ENCODE measurements around the gene HERC3. TPM values are rescaled to one million over a fixed set of nuclear protein-coding genes. Genes with fewer than 3 reads are reported as not detected.

Gene HERC3
- total RNA-seq, 1 experiment from 2014 or later = 34.9 TPM

DNA sequence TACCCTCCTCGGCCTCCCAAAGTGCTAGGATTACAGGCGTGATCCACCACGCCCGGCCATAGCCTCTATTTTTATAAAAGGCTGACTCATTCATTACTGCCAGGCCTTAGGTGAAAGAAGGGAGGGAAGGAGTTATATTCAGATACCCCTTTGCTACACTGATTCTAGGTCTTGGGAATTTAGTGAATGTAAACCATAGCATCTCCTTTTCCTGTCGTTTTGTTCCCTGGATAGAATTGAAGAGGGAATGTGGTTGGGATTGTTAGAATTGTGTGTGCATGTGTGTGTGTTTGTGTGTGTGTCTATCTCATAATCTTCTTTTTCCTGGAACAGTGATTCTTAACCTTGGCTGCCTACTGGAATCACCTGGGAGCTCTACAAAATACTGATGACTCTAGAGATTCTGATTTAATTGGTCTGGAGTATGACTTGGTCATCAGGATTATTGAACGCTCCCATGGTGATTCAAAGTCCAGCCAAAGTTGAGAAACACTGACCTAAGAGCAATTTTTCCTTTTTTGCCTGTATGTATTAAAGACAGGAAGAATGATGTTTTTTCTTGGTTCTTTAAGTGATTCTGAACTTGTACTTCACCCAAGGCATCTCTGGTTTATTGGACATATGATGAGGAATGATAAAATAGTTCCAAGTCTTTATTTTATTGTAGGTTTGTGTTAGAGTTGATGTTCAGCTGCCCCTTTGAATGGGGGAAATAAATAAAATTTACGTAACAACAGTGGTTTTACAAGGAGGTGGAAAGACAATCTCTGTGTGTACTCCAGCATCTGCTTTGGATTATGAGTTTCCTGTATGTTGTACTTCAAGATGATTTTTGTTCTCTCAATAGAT lies 68.4 kb downstream of the HERC3 start:
- no peak for TF ChIP-seq CTCF (IDR thresholded peaks at IDR 0.05; ENCODE audit: unreplicated experiment)
- intact Hi-C loops (cut with micrococcal nuclease) = no loop called here
- no peak overlapping the region for H3K4me3 Mint-ChIP-seq (ENCODE audit: unreplicated experiment)
- H3K27me3 Mint-ChIP-seq (ENCODE audit: insufficient read depth, unreplicated experiment) = no peaks in the 10 kb centered on the region
- BruUV-seq (replicated peaks) = no TSS peak
- peaks cover 15% of the 10 kb centered on the region for H3K4me1 Mint-ChIP-seq (ENCODE audit: insufficient read depth, unreplicated experiment)
- H3K27ac Mint-ChIP-seq (ENCODE audit: low read depth, unreplicated experiment) = no peak overlapping the region
- ChIA-PET CTCF (interaction anchor here (0.6 to 8.0 kb wide), 10 partner anchors 9 to 361 kb away, joined by 3 to 149 read pairs (median 8); partner anchors contain the start of gene PYURF), POLR2A (interaction anchor here (1.0 to 2.2 kb wide), 5 partner anchors 10 to 137 kb away, joined by 3 to 13 read pairs (median 9); partner anchors contain the start of genes HERC3 and PYURF)
- peaks cover 35% of the 10 kb centered on the region for H3K36me3 Mint-ChIP-seq (ENCODE audit: insufficient read depth, unreplicated experiment)
- H3K9me3 Mint-ChIP-seq (ENCODE audit: unreplicated experiment) = no peaks in the 10 kb centered on the region
- DNase-seq (ENCODE audit: unreplicated experiment) = peak; percentile 10

DNA sequence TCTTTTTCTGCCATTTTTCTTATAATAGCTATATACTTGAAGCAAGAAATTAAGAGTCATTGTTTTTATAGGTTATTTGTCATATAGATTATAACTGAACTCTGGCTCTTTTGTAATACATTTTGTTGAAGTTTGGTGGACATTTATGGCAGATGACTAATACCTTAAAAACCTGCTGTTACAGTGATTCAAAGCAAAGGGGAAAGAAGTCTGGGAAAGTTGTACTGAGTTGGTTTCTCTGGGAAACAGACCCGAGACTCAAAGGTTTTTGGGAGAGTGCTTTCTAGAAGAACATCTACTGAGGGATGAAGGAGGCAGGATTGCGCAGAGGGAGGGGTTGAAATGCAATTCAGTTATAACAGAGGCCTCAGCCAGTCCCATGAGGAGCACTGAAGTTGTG lies 69.5 kb downstream of the HERC3 start:
- H3K4me1 Mint-ChIP-seq (ENCODE audit: insufficient read depth, unreplicated experiment) = peaks cover 15% of the 10 kb centered on the region
- H3K27ac Mint-ChIP-seq (ENCODE audit: low read depth, unreplicated experiment) = peak overlapping the region; percentile 83
- H3K4me3 Mint-ChIP-seq (ENCODE audit: unreplicated experiment) = peak overlapping the region; percentile 9
- TF ChIP-seq CTCF (IDR thresholded peaks at IDR 0.05; ENCODE audit: unreplicated experiment) = no peak
- H3K9me3 Mint-ChIP-seq (ENCODE audit: unreplicated experiment) = no peaks in the 10 kb centered on the region
- ChIA-PET CTCF (interaction anchor here (0.9 to 8.0 kb wide), 8 partner anchors 10 to 138 kb away, joined by 3 to 149 read pairs (median 8); partner anchors contain the start of genes HERC3 and PYURF), POLR2A (interaction anchor here (1.0 to 2.2 kb wide), 6 partner anchors 9 to 138 kb away, joined by 3 to 13 read pairs (median 6); partner anchors contain the start of genes HERC3 and PYURF)
- no peaks in the 10 kb centered on the region for H3K27me3 Mint-ChIP-seq (ENCODE audit: insufficient read depth, unreplicated experiment)
- H3K36me3 Mint-ChIP-seq (ENCODE audit: insufficient read depth, unreplicated experiment) = peaks cover 30% of the 10 kb centered on the region
- DNase-seq (ENCODE audit: unreplicated experiment) = peak; percentile 76
- intact Hi-C loops (cut with micrococcal nuclease) = no loop called here
- no TSS peak for BruUV-seq (replicated peaks)

DNA sequence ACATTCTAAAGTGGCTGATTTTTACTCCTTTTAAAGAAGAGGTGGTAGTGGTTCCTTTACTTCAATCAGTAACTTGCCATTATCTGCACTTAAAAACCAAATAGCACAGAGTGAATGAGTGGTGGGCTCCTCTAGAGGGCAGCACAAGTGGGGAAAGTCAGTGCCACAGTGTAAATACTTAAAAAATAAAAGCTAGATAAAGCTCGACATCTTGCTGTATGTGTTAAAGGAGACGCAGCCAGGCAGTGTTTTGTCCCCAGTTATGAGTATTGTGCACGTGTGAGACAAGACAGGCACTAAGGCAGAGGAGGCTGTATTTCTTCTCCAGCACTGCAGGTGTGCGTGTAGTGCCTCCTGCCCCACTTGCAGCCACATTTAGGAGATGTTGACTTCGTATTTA lies 80.7 kb downstream of the HERC3 start:
- Mint-ChIP-seq H3K27ac (ENCODE audit: low read depth, unreplicated experiment) (no peak overlapping the region), H3K9me3 (ENCODE audit: unreplicated experiment) (no peaks in the 10 kb centered on the region), H3K4me3 (ENCODE audit: unreplicated experiment) (no peak overlapping the region), H3K4me1 (ENCODE audit: insufficient read depth, unreplicated experiment) (no peaks in the 10 kb centered on the region), H3K36me3 (ENCODE audit: insufficient read depth, unreplicated experiment) (peaks cover 77% of the 10 kb centered on the region), H3K27me3 (ENCODE audit: insufficient read depth, unreplicated experiment) (no peaks in the 10 kb centered on the region)
- no TSS peak for BruUV-seq (replicated peaks)
- ChIA-PET POLR2A (interaction anchor here (0.6 to 1.6 kb wide), 3 partner anchors 11 to 96 kb away, joined by 3 read pairs; no protein-coding TSS in a partner anchor), CTCF (interaction anchor here (0.6 to 2.0 kb wide), 10 partner anchors 10 to 345 kb away, joined by 3 to 13 read pairs (median 4); no protein-coding TSS in a partner anchor)
- DNase-seq (ENCODE audit: unreplicated experiment) = peak; percentile 33
- intact Hi-C loops (cut with micrococcal nuclease) = loop anchor here (5.0 kb wide), 1 partner anchor 349 kb away; no protein-coding TSS in a partner anchor
- peak; percentile 21 for TF ChIP-seq CTCF (IDR thresholded peaks at IDR 0.05; ENCODE audit: unreplicated experiment)

GRCh38 chr4:88673886-88674285 lies 81.6 kb downstream of the HERC3 start:
- TF ChIP-seq CTCF (IDR thresholded peaks at IDR 0.05; ENCODE audit: unreplicated experiment) = no peak
- Mint-ChIP-seq H3K27ac (ENCODE audit: low read depth, unreplicated experiment) (peak overlapping the region; percentile 23), H3K4me1 (ENCODE audit: insufficient read depth, unreplicated experiment) (no peaks in the 10 kb centered on the region), H3K4me3 (ENCODE audit: unreplicated experiment) (no peak overlapping the region), H3K9me3 (ENCODE audit: unreplicated experiment) (no peaks in the 10 kb centered on the region), H3K36me3 (ENCODE audit: insufficient read depth, unreplicated experiment) (peaks cover 77% of the 10 kb centered on the region), H3K27me3 (ENCODE audit: insufficient read depth, unreplicated experiment) (no peaks in the 10 kb centered on the region)
- ChIA-PET CTCF (interaction anchor here (0.6 to 2.0 kb wide), 10 partner anchors 11 to 344 kb away, joined by 3 to 13 read pairs (median 3); no protein-coding TSS in a partner anchor), POLR2A (interaction anchor here (0.7 kb wide), 2 partner anchors 10 to 97 kb away, joined by 3 read pairs; no protein-coding TSS in a partner anchor)
- intact Hi-C loops (cut with micrococcal nuclease) = loop anchor here (5.0 kb wide), 1 partner anchor 348 kb away; no protein-coding TSS in a partner anchor
- BruUV-seq (replicated peaks) = no TSS peak
- no peak for DNase-seq (ENCODE audit: unreplicated experiment)
